Lung (tissue), 12 donors: ENCODE results near the gene LGR6. TPM values are rescaled to one million over a fixed set of nuclear protein-coding genes. Genes with fewer than 3 reads are reported as not detected.

ENCODE experiments used
- ATAC-seq: fragments of 200-7000 bp; cut with Tn5 transposase; one replicate; pipeline ENCODE4 v1.9.1; 2020; ENCODE audit warnings: moderate number of reproducible peaks; ENCODE audit not compliant: insufficient read depth, low FRiP score
- DNase-seq, 3 donors: peaks; one replicate each; pipeline ENCODE4 v3.0.0-alpha.2; 2013 to 2017
- H3K27ac ChIP-seq, 2 donors: one replicate each; pipeline ENCODE4 v1.5.1; 2013; ENCODE audit warnings: mild to moderate bottlenecking in 2 of 2, moderate library complexity in 2 of 2, control low read depth in 1 of 2, inconsistent platforms in 1 of 2, low read depth in 1 of 2, low read length in 1 of 2
- H3K27me3 ChIP-seq, 3 donors: one replicate each; pipeline ENCODE4 v1.5.1; 2013; ENCODE audit warnings: low read length in 2 of 3; ENCODE audit not compliant: control insufficient read depth in 3 of 3, insufficient read depth in 3 of 3
- H3K36me3 ChIP-seq, 4 donors: one replicate each; pipeline ENCODE4 v1.5.1; 2013; ENCODE audit warnings: low read length in 4 of 4, mild to moderate bottlenecking in 1 of 4, moderate library complexity in 1 of 4; ENCODE audit not compliant: control insufficient read depth in 4 of 4, insufficient read depth in 4 of 4
- H3K4me1 ChIP-seq, 5 donors: one replicate each; pipeline ENCODE4 v1.5.1; 2013; ENCODE audit warnings: low read length in 5 of 5, mild to moderate bottlenecking in 2 of 5, moderate library complexity in 1 of 5; ENCODE audit not compliant: control insufficient read depth in 5 of 5, insufficient read depth in 5 of 5
- H3K4me3 ChIP-seq: one replicate; pipeline ENCODE4 v1.5.1; 2013; ENCODE audit warnings: mild to moderate bottlenecking, control low read depth, moderate library complexity
- H3K9ac ChIP-seq, 2 donors: one replicate each; pipeline ENCODE4 v1.5.1; 2013; ENCODE audit warnings: low read length in 2 of 2, control low read depth in 1 of 2; ENCODE audit not compliant: insufficient read depth in 1 of 2
- H3K9me3 ChIP-seq, 4 donors: one replicate each; pipeline ENCODE4 v1.5.1; 2013; ENCODE audit warnings: low read length in 3 of 4, mild to moderate bottlenecking in 1 of 4, moderate library complexity in 1 of 4; ENCODE audit not compliant: control insufficient read depth in 4 of 4, insufficient read depth in 3 of 4
- CTCF ChIP-seq: IDR thresholded peaks from 2 replicates; pipeline ENCODE4 v1.5.1; 2012; ENCODE audit warnings: mild to moderate bottlenecking; ENCODE audit errors: control extremely low read depth, extremely low read depth
- WGBS, 2 donors: extraction: QIAGEN DNeasy Blood & Tissue Kit; methylation state at CpG; one replicate each; pipeline ENCODE4 v1.1.7; 2013; 5-methylcytosine and 5-hydroxymethylcytosine counted together
- polyA plus RNA-seq, 2 donors: library from polyadenylated mRNA; stranded (reverse); fragments of 200-250 nt; gene quantifications; one replicate each; pipeline ENCODE4 v1.2.1, GENCODE V29; 2013
- total RNA-seq, 2 donors: library from RNA; depleted of rRNA in 1 of 2; stranded (reverse); fragments of >200 nt in 1 of 2; gene quantifications; one replicate each; pipeline ENCODE4 v1.2.1, GENCODE V29; 2014 to 2021
- donor health status: control.
- donor health status: control.
- donor health status: Bipolar disorder and iron deficiency.
- donor health status: healthy.
- donor health status: DM: yes; HTN: yes; CAD: no.

LGR6 gene
- total and polyA plus RNA-seq, 4 donors = 0.57 to 4.1 (median 1.3) TPM

GRCh38 chr1:202197653-202198365 is 4.2 kb downstream of the LGR6 start:
- no peaks in the 10 kb centered on the region for H3K9me3 ChIP-seq
- H3K4me3 ChIP-seq = no peak overlapping the region
- peaks cover 0 to 6% (median 0%) of the 10 kb centered on the region in 5 donors for H3K4me1 ChIP-seq
- DNase-seq (no peak), ATAC-seq (no peak)
- H3K27ac ChIP-seq = no peak overlapping the region
- 85 to 89% methylated on average over 7 of the region's 7 CpGs for WGBS, 2 donors
- no peak overlapping the region for H3K9ac ChIP-seq
- H3K27me3 ChIP-seq = peaks cover 0 to 27% (median 11%) of the 10 kb centered on the region in 3 donors
- no peak for TF ChIP-seq CTCF
- no peaks in the 10 kb centered on the region for H3K36me3 ChIP-seq

GRCh38 chr1:202198366-202198724 is 4.7 kb downstream of the LGR6 start:
- Histone ChIP-seq H3K4me1 (peaks cover 0 to 2% (median 0%) of the 10 kb centered on the region in 5 donors), H3K36me3 (no peaks in the 10 kb centered on the region), H3K9me3 (no peaks in the 10 kb centered on the region), H3K4me3 (no peak overlapping the region), H3K9ac (no peak overlapping the region), H3K27me3 (peaks cover 0 to 21% (median 6%) of the 10 kb centered on the region in 3 donors), H3K27ac (no peak overlapping the region)
- TF ChIP-seq CTCF = no peak
- 73 to 91% methylated on average over 1 of the region's 1 CpG for WGBS, 2 donors
- ATAC-seq (no peak), DNase-seq (no peak)

GRCh38 chr1:202199040-202199889 is 5.7 kb downstream of the LGR6 start:
- DNase-seq (no peak), ATAC-seq (no peak)
- peak overlapping the region in 1 of 2 donors; percentile 70 for H3K27ac ChIP-seq
- H3K27me3 ChIP-seq = peaks cover 0 to 15% (median 3%) of the 10 kb centered on the region in 3 donors
- no peaks in the 10 kb centered on the region for H3K9me3 ChIP-seq
- no peak overlapping the region for H3K9ac ChIP-seq
- no peak for TF ChIP-seq CTCF
- no peaks in the 10 kb centered on the region for H3K36me3 ChIP-seq
- no peaks in the 10 kb centered on the region for H3K4me1 ChIP-seq
- H3K4me3 ChIP-seq = no peak overlapping the region
- 24 to 31% methylated on average over 9 to 16 of the region's 16 CpGs for WGBS, 2 donors
